GM12892 (cell line): ENCODE measurements around the gene DLG5.

Experiments used
- POLR2A ChIP-seq: IDR thresholded peaks from 2 replicates; pipeline ENCODE4 v1.6.1; 2011; ENCODE audit warnings: low read depth, low read length, control low read depth
- POLR2AphosphoS5 ChIP-seq: IDR thresholded peaks from 2 replicates; pipeline ENCODE4 v1.6.1; 2011; ENCODE audit warnings: low read depth, low read length, control low read depth
- TAF1 ChIP-seq: IDR thresholded peaks from 2 replicates; pipeline ENCODE4 v1.6.1; 2011; ENCODE audit warnings: low read depth, mild to moderate bottlenecking, control low read depth, low read length, borderline replicate concordance

DNA sequence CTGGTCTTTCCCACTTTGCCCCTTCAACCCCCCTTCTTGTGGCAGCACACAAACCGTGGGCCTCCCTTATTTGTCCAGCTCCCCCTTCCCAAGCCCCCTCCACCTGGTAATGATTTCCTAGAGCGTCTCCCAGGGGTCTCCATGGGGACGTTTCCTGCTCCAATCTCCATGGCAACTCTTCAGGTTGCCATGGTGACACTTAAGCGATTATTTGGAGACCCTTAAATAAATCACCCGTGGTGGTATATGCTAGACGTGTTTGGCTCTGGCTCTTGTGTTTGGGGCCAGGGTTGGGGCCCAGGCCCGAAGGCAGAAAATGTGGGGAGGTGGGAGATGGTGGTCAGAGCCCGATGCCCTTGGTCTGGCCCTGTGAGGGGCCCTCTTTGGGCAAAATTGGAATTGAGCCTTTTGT lies 41.1 kb upstream of the DLG5 start:
- TF ChIP-seq POLR2A (no peak), TAF1 (no peak), POLR2AphosphoS5 (no peak)
